HEK293 (cell line): ENCODE data around the gene ZFP3.

Source experiments
- CTCF ChIA-PET: fragments of 350-600 bp; formaldehyde crosslinking; extraction: SDS; loops from one replicate; lab custom pipeline; 2021; ENCODE audit warnings: antibody characterized with exemption; lab: Yijun Ruan, JAX
- POLR2A ChIA-PET: fragments of 300-600 bp; formaldehyde crosslinking; extraction: SDS; loops from one replicate; lab custom pipeline; 2020; ENCODE audit warnings: antibody characterized with exemption, inconsistent platforms; lab: Yijun Ruan, JAX
- H3K27ac ChIP-seq: fragments of 200-500 bp; sonication (Bioruptor generic); 2 replicates; pipeline ENCODE4 v1.5.1; 2014; ENCODE audit warnings: low read depth, low read length, control low read depth, inconsistent platforms; ENCODE audit errors: extremely low read depth
- H3K36me3 ChIP-seq, 2 experiments: fragments of 200-500 bp in 1 of 2; sonication (Bioruptor generic) in 1 of 2; 1 replicate in 1 of 2; 2 replicates in 1 of 2; pipeline ENCODE4 v1.5.1; 2014 to 2017; ENCODE audit warnings: inconsistent platforms in 2 of 2, low read length in 2 of 2; ENCODE audit not compliant: control insufficient read depth in 2 of 2, insufficient read depth in 1 of 2
- H3K4me1 ChIP-seq: fragments of 200-500 bp; sonication (Bioruptor generic); 2 replicates; pipeline ENCODE4 v1.5.1; 2014; ENCODE audit warnings: mild to moderate bottlenecking, low read length, inconsistent platforms; ENCODE audit not compliant: control insufficient read depth, insufficient read depth
- H3K4me3 ChIP-seq: 2 replicates; pipeline ENCODE4 v1.5.1; 2011; ENCODE audit warnings: low read depth, mild to moderate bottlenecking, control low read depth, low read length, moderate library complexity
- H3K9me3 ChIP-seq: fragments of 200-500 bp; sonication (Bioruptor generic); 2 replicates; pipeline ENCODE4 v1.5.1; 2014; ENCODE audit warnings: low read depth, low read length, inconsistent platforms; ENCODE audit not compliant: control insufficient read depth, insufficient read depth
- IKZF3 ChIP-seq: fragments of 450-650 bp; IDR thresholded peaks from 2 replicates; pipeline ENCODE4 v1.5.0; 2018; ENCODE audit warnings: missing biosample characterization, mild to moderate bottlenecking, missing genetic modification characterization, moderate library complexity
- KLF9 ChIP-seq: fragments of 450-650 bp; formaldehyde crosslinking; IDR thresholded peaks from 2 replicates; pipeline ENCODE4 v1.5.1; 2016; ENCODE audit warnings: missing biosample characterization, missing genetic modification characterization, low read depth
- OVOL3 ChIP-seq: fragments of 450-650 bp; formaldehyde crosslinking; IDR thresholded peaks from 2 replicates; pipeline ENCODE4 v1.5.1; 2016; ENCODE audit warnings: missing biosample characterization, missing genetic modification characterization
- TCF7L2 ChIP-seq: IDR thresholded peaks from 2 replicates; pipeline ENCODE4 v1.6.1; 2011; ENCODE audit warnings: low read depth, mild to moderate bottlenecking, inconsistent platforms, low read length, moderate library complexity, borderline replicate concordance
- ZBTB10 ChIP-seq: fragments of 450-650 bp; formaldehyde crosslinking; IDR thresholded peaks from 2 replicates; pipeline ENCODE4 v1.5.1; 2016; ENCODE audit warnings: missing biosample characterization, missing genetic modification characterization
- ZBTB48 ChIP-seq: fragments of 450-650 bp; formaldehyde crosslinking; IDR thresholded peaks from 2 replicates; pipeline ENCODE4 v1.5.1; 2016; ENCODE audit warnings: missing biosample characterization, missing genetic modification characterization
- ZBTB8A ChIP-seq: fragments of 450-650 bp; formaldehyde crosslinking; IDR thresholded peaks from 2 replicates; pipeline ENCODE4 v1.5.1; 2016; ENCODE audit warnings: missing biosample characterization, missing genetic modification characterization
- ZFP37 ChIP-seq: fragments of 450-650 bp; formaldehyde crosslinking; IDR thresholded peaks from 2 replicates; pipeline ENCODE4 v1.5.1; 2016; ENCODE audit warnings: missing biosample characterization, missing genetic modification characterization
- ZFP69B ChIP-seq: fragments of 450-650 bp; formaldehyde crosslinking; IDR thresholded peaks from 2 replicates; pipeline ENCODE4 v1.5.1; 2016; ENCODE audit warnings: missing biosample characterization, missing genetic modification characterization
- ZIC2 ChIP-seq: fragments of 450-650 bp; formaldehyde crosslinking; IDR thresholded peaks from 2 replicates; pipeline ENCODE4 v1.5.1; 2016; ENCODE audit warnings: missing biosample characterization, missing genetic modification characterization
- ZNF132 ChIP-seq: fragments of 450-650 bp; formaldehyde crosslinking; IDR thresholded peaks from 2 replicates; pipeline ENCODE4 v1.5.1; 2017; ENCODE audit warnings: missing biosample characterization, missing genetic modification characterization, borderline replicate concordance
- ZNF148 ChIP-seq: fragments of 450-650 bp; formaldehyde crosslinking; IDR thresholded peaks from 2 replicates; pipeline ENCODE4 v1.5.0; 2017; ENCODE audit warnings: missing biosample characterization, missing genetic modification characterization, borderline replicate concordance
- ZNF202 ChIP-seq: fragments of 450-650 bp; formaldehyde crosslinking; IDR thresholded peaks from 2 replicates; pipeline ENCODE4 v1.5.1; 2016; ENCODE audit warnings: missing biosample characterization, missing genetic modification characterization, borderline replicate concordance
- ZNF335 ChIP-seq: fragments of 450-650 bp; formaldehyde crosslinking; conservative IDR thresholded peaks from 2 replicates; pipeline ENCODE4 v1.5.1; 2016; ENCODE audit warnings: missing biosample characterization, missing genetic modification characterization
- ZNF354C ChIP-seq: fragments of 450-650 bp; formaldehyde crosslinking; IDR thresholded peaks from 2 replicates; pipeline ENCODE4 v1.5.1; 2016; ENCODE audit warnings: missing biosample characterization, missing genetic modification characterization, low read depth, borderline replicate concordance
- ZNF777 ChIP-seq: fragments of 450-650 bp; formaldehyde crosslinking; IDR thresholded peaks from 2 replicates; pipeline ENCODE4 v1.5.1; 2017; ENCODE audit warnings: missing biosample characterization, missing genetic modification characterization, borderline replicate concordance
- TF ChIP-seq, protein P1 (sequence below): fragments of 450-650 bp; formaldehyde crosslinking; IDR thresholded peaks from 2 replicates; pipeline ENCODE4 v1.5.1; 2016; ENCODE audit warnings: missing biosample characterization, missing genetic modification characterization, low read depth
- TF ChIP-seq, protein P2 (sequence below): fragments of 450-650 bp; formaldehyde crosslinking; IDR thresholded peaks from 2 replicates; pipeline ENCODE4 v1.5.1; 2016; ENCODE audit warnings: missing biosample characterization, missing genetic modification characterization
- TF ChIP-seq, protein P3 (sequence below): fragments of 450-650 bp; formaldehyde crosslinking; conservative IDR thresholded peaks from 2 replicates; pipeline ENCODE4 v1.5.1; 2016; ENCODE audit warnings: low read depth, missing biosample characterization, missing genetic modification characterization
- TF ChIP-seq, protein P4 (sequence below): fragments of 450-650 bp; formaldehyde crosslinking; IDR thresholded peaks from 2 replicates; pipeline ENCODE4 v1.5.1; 2016; ENCODE audit warnings: missing biosample characterization, missing genetic modification characterization

The ZFP3 gene

GRCh38 chr17:5111402-5112204 is 33.3 kb downstream of the ZFP3 start, which contains the start of gene ZNF232:
ZNF232 (minus strand) TSS chr17:5111878; CDS start chr17:5111822, 56 bp downstream.
- Histone ChIP-seq H3K9me3 (peaks cover 6% of the 10 kb centered on the region), H3K4me1 (no peaks in the 10 kb centered on the region), H3K27ac (peak within 1 kb of the TSS; percentile 59), H3K36me3 (peaks cover 37 to 49% of the 10 kb centered on the region in 2 experiments), H3K4me3 (peak within 1 kb of the TSS; percentile 72)
- CTCF ChIA-PET, result no interaction called here
- POLR2A ChIA-PET, result interaction anchor here (1.8 kb wide), 1 partner anchor 80 kb away, joined by 5 read pairs; the partner anchor contains the start of gene ZNF594
- peak; percentile 98 for TF ChIP-seq ZNF335 (tag by site-specific recombination)
- no peak for TF ChIP-seq KLF9 (tag by site-specific recombination)
- peak; percentile 77 for TF ChIP-seq ZBTB10
- no peak for TF ChIP-seq TCF7L2
- TF ChIP-seq, protein P1, sequence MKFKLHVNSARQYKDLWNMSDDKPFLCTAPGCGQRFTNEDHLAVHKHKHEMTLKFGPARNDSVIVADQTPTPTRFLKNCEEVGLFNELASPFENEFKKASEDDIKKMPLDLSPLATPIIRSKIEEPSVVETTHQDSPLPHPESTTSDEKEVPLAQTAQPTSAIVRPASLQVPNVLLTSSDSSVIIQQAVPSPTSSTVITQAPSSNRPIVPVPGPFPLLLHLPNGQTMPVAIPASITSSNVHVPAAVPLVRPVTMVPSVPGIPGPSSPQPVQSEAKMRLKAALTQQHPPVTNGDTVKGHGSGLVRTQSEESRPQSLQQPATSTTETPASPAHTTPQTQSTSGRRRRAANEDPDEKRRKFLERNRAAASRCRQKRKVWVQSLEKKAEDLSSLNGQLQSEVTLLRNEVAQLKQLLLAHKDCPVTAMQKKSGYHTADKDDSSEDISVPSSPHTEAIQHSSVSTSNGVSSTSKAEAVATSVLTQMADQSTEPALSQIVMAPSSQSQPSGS (tag by site-specific recombination), result no peak
- peak; percentile 80 for TF ChIP-seq IKZF3 (tag by site-specific recombination)
- TF ChIP-seq ZIC2, result peak; percentile 21; the same call in 1 of the 2 replicates
- TF ChIP-seq ZBTB48 (tag by site-specific recombination), result peak; percentile 97
- TF ChIP-seq ZFP69B (tag by site-specific recombination), result peak; percentile 43
- TF ChIP-seq ZNF132 (tag by site-specific recombination), result no peak
- TF ChIP-seq, protein P2, sequence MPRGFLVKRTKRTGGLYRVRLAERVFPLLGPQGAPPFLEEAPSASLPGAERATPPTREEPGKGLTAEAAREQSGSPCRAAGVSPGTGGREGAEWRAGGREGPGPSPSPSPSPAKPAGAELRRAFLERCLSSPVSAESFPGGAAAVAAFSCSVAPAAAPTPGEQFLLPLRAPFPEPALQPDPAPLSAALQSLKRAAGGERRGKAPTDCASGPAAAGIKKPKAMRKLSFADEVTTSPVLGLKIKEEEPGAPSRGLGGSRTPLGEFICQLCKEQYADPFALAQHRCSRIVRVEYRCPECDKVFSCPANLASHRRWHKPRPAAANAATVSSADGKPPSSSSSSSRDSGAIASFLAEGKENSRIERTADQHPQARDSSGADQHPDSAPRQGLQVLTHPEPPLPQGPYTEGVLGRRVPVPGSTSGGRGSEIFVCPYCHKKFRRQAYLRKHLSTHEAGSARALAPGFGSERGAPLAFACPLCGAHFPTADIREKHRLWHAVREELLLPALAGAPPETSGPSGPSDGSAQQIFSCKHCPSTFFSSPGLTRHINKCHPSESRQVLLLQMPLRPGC, result 0 out of 2 replicates have a peak, but pooled peaks have one; percentile 15
- TF ChIP-seq OVOL3, result no peak
- TF ChIP-seq, protein P3, sequence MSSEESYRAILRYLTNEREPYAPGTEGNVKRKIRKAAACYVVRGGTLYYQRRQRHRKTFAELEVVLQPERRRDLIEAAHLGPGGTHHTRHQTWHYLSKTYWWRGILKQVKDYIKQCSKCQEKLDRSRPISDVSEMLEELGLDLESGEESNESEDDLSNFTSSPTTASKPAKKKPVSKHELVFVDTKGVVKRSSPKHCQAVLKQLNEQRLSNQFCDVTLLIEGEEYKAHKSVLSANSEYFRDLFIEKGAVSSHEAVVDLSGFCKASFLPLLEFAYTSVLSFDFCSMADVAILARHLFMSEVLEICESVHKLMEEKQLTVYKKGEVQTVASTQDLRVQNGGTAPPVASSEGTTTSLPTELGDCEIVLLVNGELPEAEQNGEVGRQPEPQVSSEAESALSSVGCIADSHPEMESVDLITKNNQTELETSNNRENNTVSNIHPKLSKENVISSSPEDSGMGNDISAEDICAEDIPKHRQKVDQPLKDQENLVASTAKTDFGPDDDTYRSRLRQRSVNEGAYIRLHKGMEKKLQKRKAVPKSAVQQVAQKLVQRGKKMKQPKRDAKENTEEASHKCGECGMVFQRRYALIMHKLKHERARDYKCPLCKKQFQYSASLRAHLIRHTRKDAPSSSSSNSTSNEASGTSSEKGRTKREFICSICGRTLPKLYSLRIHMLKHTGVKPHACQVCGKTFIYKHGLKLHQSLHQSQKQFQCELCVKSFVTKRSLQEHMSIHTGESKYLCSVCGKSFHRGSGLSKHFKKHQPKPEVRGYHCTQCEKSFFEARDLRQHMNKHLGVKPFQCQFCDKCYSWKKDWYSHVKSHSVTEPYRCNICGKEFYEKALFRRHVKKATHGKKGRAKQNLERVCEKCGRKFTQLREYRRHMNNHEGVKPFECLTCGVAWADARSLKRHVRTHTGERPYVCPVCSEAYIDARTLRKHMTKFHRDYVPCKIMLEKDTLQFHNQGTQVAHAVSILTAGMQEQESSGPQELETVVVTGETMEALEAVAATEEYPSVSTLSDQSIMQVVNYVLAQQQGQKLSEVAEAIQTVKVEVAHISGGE (tag by site-specific recombination), result peak; percentile 85
- TF ChIP-seq ZNF202, result no peak
- TF ChIP-seq ZFP37 (tag by site-specific recombination), result no peak; the same call in 1 of the 2 replicates
- peak; percentile 89 for TF ChIP-seq ZBTB8A (tag by site-specific recombination)
- TF ChIP-seq ZNF777 (tag by site-specific recombination), result peak; percentile 66; the same call in 1 of the 2 replicates
- TF ChIP-seq ZNF148 (tag by site-specific recombination), result no peak
- TF ChIP-seq, protein P4, sequence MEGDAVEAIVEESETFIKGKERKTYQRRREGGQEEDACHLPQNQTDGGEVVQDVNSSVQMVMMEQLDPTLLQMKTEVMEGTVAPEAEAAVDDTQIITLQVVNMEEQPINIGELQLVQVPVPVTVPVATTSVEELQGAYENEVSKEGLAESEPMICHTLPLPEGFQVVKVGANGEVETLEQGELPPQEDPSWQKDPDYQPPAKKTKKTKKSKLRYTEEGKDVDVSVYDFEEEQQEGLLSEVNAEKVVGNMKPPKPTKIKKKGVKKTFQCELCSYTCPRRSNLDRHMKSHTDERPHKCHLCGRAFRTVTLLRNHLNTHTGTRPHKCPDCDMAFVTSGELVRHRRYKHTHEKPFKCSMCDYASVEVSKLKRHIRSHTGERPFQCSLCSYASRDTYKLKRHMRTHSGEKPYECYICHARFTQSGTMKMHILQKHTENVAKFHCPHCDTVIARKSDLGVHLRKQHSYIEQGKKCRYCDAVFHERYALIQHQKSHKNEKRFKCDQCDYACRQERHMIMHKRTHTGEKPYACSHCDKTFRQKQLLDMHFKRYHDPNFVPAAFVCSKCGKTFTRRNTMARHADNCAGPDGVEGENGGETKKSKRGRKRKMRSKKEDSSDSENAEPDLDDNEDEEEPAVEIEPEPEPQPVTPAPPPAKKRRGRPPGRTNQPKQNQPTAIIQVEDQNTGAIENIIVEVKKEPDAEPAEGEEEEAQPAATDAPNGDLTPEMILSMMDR, result peak; percentile 71; the same call in 1 of the 2 replicates
- TF ChIP-seq ZNF354C (tag by site-specific recombination), result no peak
